Left lung (tissue), 10 donors: ENCODE results near the gene RNF123. TPM values are rescaled to one million over a fixed set of nuclear protein-coding genes. Genes with fewer than 3 reads are reported as not detected.
A peak's percentile ranks its signal among the peaks of the same experiment; 100 is the strongest.

ENCODE experiments used
- ATAC-seq: fragments of 200-7000 bp; cut with Tn5 transposase; one replicate; pipeline ENCODE4 v1.9.1; 2020; ENCODE audit warnings: moderate library complexity
- DNase-seq, 4 donors: peaks; one replicate each; pipeline ENCODE4 v3.0.0-alpha.2; 2013 to 2020
- H3K27ac ChIP-seq, 2 donors: fragments of 200-600 bp; sonication (generic) in 1 of 2; one replicate each; pipeline versions ENCODE4 v1.5.0 to v1.8.0; 2020 to 2021
- H3K27me3 ChIP-seq, 2 donors: fragments of 200-600 bp; sonication (generic) in 1 of 2; one replicate each; pipeline versions ENCODE4 v1.5.0 to v1.8.0; 2020 to 2021
- H3K36me3 ChIP-seq, 2 donors: fragments of 200-600 bp; sonication (generic) in 1 of 2; one replicate each; pipeline versions ENCODE4 v1.5.0 to v1.8.0; 2020 to 2021
- H3K4me1 ChIP-seq, 2 donors: fragments of 200-600 bp; one replicate each; pipeline ENCODE4 v1.8.0; 2021
- H3K4me3 ChIP-seq, 2 donors: fragments of 200-600 bp; sonication (generic) in 1 of 2; one replicate each; pipeline versions ENCODE4 v1.5.0 to v1.8.0; 2020 to 2021; ENCODE audit warnings: mild to moderate bottlenecking in 1 of 2
- H3K9me3 ChIP-seq, 2 donors: fragments of 200-600 bp; sonication (generic) in 1 of 2; one replicate each; pipeline versions ENCODE4 v1.5.0 to v1.8.0; 2020 to 2021
- intact Hi-C, 2 donors: fragments of 100-400 bp; cut with DNase I; formaldehyde crosslinking; loops; one replicate each; pipeline versions ENCODE4 v1.11.2 to v1.14.2; 2022
- polyA plus RNA-seq, 6 donors: library from polyadenylated mRNA; unstranded; fragments of 120-200 nt; gene quantifications; one replicate each; pipeline ENCODE4 v1.2.1, GENCODE V29; 2013; ENCODE audit not compliant: insufficient read length in 6 of 6
- total RNA-seq, 2 donors: library from RNA; stranded (reverse); fragmentation: NEBNext Ultra II Directional; extraction: Animal tissue kit (Norgen Biotek cat#: 25700); gene quantifications; one replicate each; pipeline ENCODE4 v1.2.1, GENCODE V29; 2021
- TF ChIP-seq, protein P1 (sequence below), 2 donors: fragments of 200-600 bp; sonication (generic) in 1 of 2; IDR thresholded peaks; one replicate each; pipeline versions ENCODE4 v1.5.0 to v1.8.0; 2021; ENCODE audit warnings: antibody characterized with exemption in 2 of 2
- donor health status: DM: no; HTN: yes; CAD: no.
- donor health status: DM: no; HTN: no; CAD: no.

RNF123 gene
- total and polyA plus RNA-seq, 8 donors, result 21.8 to 45.0 (median 32.3) TPM

GRCh38 chr3:49709852-49710251 lies 20.5 kb downstream of the RNF123 start:
- H3K27me3 ChIP-seq, result no peaks in the 10 kb centered on the region
- DNase-seq (no peak), ATAC-seq (no peak)
- no peaks in the 10 kb centered on the region for H3K4me1 ChIP-seq
- no peaks in the 10 kb centered on the region for H3K9me3 ChIP-seq
- intact Hi-C loops, result loop anchor here in 1 of 2 donors (10.0 kb wide), 1 partner anchor 125 kb away; no protein-coding TSS in a partner anchor
- H3K4me3 ChIP-seq, result no peak overlapping the region
- H3K27ac ChIP-seq, result no peak overlapping the region
- TF ChIP-seq, protein P1, sequence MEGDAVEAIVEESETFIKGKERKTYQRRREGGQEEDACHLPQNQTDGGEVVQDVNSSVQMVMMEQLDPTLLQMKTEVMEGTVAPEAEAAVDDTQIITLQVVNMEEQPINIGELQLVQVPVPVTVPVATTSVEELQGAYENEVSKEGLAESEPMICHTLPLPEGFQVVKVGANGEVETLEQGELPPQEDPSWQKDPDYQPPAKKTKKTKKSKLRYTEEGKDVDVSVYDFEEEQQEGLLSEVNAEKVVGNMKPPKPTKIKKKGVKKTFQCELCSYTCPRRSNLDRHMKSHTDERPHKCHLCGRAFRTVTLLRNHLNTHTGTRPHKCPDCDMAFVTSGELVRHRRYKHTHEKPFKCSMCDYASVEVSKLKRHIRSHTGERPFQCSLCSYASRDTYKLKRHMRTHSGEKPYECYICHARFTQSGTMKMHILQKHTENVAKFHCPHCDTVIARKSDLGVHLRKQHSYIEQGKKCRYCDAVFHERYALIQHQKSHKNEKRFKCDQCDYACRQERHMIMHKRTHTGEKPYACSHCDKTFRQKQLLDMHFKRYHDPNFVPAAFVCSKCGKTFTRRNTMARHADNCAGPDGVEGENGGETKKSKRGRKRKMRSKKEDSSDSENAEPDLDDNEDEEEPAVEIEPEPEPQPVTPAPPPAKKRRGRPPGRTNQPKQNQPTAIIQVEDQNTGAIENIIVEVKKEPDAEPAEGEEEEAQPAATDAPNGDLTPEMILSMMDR (IDR thresholded peaks at IDR 0.05), result no peak
- peaks cover 0 to 42% of the 10 kb centered on the region in 2 donors for H3K36me3 ChIP-seq

- ATAC-seq, result no peak
- Histone ChIP-seq H3K9me3 (no peaks in the 10 kb centered on the region), H3K27ac (no peak overlapping the region), H3K4me1 (no peaks in the 10 kb centered on the region), H3K36me3 (peaks cover 0 to 38% of the 10 kb centered on the region in 2 donors), H3K4me3 (no peak overlapping the region), H3K27me3 (no peaks in the 10 kb centered on the region)
- TF ChIP-seq, protein P1 (IDR thresholded peaks at IDR 0.05), result no peak
- intact Hi-C loops, result loop anchor here in 1 of 2 donors (10.0 kb wide), 1 partner anchor 123 kb away; no protein-coding TSS in a partner anchor
- peak in 1 of 4 donors; percentile 24 for DNase-seq
These were observed 22.1 kb downstream of the RNF123 start for GRCh38 chr3:49711489-49711888.

DNA sequence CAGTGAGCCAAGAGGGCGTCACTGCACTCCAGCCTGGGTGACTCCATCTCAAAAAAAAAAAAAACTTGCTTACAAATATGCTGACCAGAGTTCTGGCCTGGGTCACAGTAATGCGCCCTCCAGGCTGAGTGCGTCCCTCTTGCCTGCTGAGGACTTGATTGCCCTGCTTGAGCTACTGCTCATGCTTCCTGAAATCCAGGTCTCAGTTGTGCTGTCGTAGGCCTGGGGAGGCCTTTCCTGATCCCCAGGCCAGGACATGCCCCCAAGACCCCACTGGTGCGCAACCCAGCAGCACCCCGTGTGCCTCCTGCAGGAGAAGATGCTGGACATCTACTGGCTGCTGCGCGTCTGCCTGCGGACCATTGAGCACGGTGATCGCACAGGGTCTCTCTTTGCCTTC lies 22.8 kb downstream of the RNF123 start:
- no peaks in the 10 kb centered on the region for H3K4me1 ChIP-seq
- H3K36me3 ChIP-seq, result peaks cover 0 to 38% of the 10 kb centered on the region in 2 donors
- no peaks in the 10 kb centered on the region for H3K9me3 ChIP-seq
- no peak overlapping the region for H3K27ac ChIP-seq
- no peak for ATAC-seq
- intact Hi-C loops, result loop anchor here in 1 of 2 donors (10.0 kb wide), 1 partner anchor 123 kb away; no protein-coding TSS in a partner anchor
- TF ChIP-seq, protein P1 (IDR thresholded peaks at IDR 0.05), result no peak
- peak in 1 of 4 donors; percentile 46 for DNase-seq
- no peak overlapping the region for H3K4me3 ChIP-seq
- no peaks in the 10 kb centered on the region for H3K27me3 ChIP-seq

DNA sequence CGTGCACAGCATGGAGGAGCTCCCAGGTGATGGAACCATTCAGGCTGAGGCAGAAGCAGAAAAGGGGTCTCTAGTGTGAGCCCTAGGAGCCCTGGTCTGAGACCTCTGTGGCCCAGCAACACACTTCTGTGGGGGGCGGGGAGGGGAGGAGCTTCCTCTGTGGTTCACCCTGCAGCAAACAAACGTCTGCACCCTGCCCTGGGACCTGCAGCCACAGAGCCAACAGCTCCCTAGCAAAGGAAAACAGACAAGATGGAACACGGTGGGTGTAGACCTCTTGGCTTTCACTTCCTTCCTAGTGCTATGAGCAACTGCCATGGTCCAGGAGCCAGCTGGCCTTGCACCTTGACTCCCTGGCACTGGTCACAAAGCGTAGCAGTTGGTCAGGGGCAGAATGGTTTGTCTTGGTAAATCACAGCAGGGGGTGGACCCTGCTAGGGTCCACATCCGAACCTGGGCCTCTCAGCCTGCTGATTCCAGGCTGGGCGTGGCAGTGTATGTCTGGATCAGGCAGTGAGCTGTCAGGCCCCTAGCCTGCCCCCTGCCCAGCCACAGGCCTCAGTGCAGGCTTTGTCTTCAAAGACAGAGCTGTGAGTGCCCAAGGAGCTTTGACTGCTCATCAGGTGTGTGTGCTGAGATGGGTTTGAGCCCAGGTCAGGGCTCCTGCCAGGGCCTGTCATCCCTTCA lies 23.4 kb downstream of the RNF123 start:
- Histone ChIP-seq H3K27ac (no peak overlapping the region), H3K27me3 (no peaks in the 10 kb centered on the region), H3K36me3 (peaks cover 0 to 39% of the 10 kb centered on the region in 2 donors), H3K4me3 (no peak overlapping the region), H3K4me1 (no peaks in the 10 kb centered on the region), H3K9me3 (no peaks in the 10 kb centered on the region)
- intact Hi-C loops, result loop anchor here in 1 of 2 donors (10.0 kb wide), 1 partner anchor 122 kb away; no protein-coding TSS in a partner anchor
- DNase-seq (peak in 1 of 4 donors; percentile 43), ATAC-seq (no peak)
- TF ChIP-seq, protein P1 (IDR thresholded peaks at IDR 0.05), result no peak

DNA sequence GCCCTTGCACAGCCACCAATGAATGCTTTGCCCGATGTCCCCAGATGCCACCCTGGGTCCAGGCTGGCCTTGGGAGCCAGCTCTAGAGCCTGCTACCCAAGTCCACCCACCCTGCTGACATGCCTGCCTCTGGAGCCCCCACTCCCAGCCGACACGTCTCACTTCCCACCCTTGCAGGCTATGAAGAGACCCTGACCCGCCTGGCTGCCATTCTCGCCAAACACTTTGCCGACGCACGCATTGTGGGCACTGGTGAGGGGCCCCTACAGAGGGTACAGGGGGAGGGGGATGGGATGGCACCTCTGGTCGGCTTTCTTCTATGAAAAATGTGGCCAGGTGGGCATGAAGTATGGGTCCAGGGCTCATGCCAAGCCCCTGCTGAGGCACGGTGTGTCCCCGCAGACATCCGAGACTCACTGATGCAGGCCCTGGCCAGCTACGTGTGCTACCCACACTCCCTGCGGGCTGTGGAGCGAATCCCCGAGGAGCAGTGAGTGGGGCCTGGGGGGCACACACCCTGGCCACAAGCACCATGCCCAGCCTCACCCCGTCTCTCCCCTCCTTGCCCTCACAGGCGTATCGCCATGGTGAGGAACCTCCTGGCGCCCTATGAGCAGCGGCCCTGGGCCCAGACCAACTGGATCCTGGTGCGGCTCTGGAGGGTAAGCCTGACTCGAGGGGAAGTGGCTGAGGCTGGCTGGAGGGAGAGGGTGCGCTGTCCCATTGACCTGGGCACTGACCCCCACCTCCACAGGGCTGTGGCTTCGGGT lies 24.2 kb downstream of the RNF123 start:
- intact Hi-C loops, result loop anchor here in 1 of 2 donors (10.0 kb wide), 1 partner anchor 121 kb away; no protein-coding TSS in a partner anchor
- Histone ChIP-seq H3K36me3 (peaks cover 0 to 39% of the 10 kb centered on the region in 2 donors), H3K27ac (no peak overlapping the region), H3K27me3 (no peaks in the 10 kb centered on the region), H3K4me3 (no peak overlapping the region), H3K9me3 (no peaks in the 10 kb centered on the region), H3K4me1 (peaks cover under 1 to 7% of the 10 kb centered on the region in 2 donors)
- TF ChIP-seq, protein P1 (IDR thresholded peaks at IDR 0.05), result no peak
- DNase-seq, result peak in 1 of 4 donors; percentile 66
- no peak for ATAC-seq
